ENCODE data around the gene SEC24A.
"Not testable (repeated sequence)": the region's sequence is repeated elsewhere in the genome, so short reads cannot be mapped to it uniquely, and the experiment has no call there.

Gene SEC24A

GRCh38 chr5:134634227-134634626, 14.4 kb upstream of the SEC24A start:
- Mint-ChIP-seq H3K27me3 (no peaks in the 10 kb centered on the region), H3K27ac (no peak overlapping the region), H3K4me3 (peak overlapping the region; percentile 29), H3K4me1 (no peaks in the 10 kb centered on the region), H3K9me3 (no peaks in the 10 kb centered on the region), H3K36me3 (no peaks in the 10 kb centered on the region)
- no peak for ATAC-seq (ENCODE audit: low read depth)
- no peak for DNase-seq (ENCODE audit: low spot score in 2 of 2)

GRCh38 chr5:134635366-134635765, 13.2 kb upstream of the SEC24A start:
- not testable (repeated sequence) for H3K27me3 Mint-ChIP-seq; H3K9me3 Mint-ChIP-seq; DNase-seq (ENCODE audit: low spot score in 2 of 2); H3K4me1 Mint-ChIP-seq; H3K4me3 Mint-ChIP-seq; ATAC-seq (ENCODE audit: low read depth); H3K27ac Mint-ChIP-seq; H3K36me3 Mint-ChIP-seq

DNA sequence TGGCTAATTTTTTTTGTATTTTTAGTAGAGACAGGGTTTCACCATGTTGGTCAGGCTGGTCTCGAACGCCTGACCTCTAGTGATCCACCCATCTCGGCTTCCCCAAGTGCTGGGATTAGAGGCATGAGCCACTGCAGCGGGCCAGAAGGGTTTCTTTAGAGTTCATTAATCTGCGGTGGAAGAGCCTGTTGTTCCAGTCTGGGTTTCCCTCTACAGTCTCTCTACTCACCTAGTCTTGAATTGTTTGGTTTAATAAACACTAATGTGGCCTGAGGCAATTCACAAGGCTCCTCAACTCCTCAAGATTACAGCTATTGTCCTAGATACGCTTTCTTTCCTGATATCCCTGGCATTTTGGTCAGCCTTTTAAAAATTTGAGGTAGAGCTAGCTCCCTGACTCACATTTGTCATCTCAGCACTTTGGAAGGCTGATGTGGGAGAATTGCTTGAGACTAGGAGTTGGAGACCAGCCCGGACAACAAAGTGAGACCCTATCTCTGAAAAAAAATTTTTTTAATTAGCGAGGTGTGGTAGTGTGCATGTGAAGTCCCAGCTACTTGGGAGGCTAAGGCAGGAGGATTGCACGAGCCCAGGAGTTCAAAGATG, 11.4 kb upstream of the SEC24A start:
- H3K4me1 Mint-ChIP-seq = no peaks in the 10 kb centered on the region
- H3K9me3 Mint-ChIP-seq = no peaks in the 10 kb centered on the region
- no peaks in the 10 kb centered on the region for H3K27me3 Mint-ChIP-seq
- no peak for DNase-seq (ENCODE audit: low spot score in 2 of 2)
- no peak overlapping the region for H3K4me3 Mint-ChIP-seq
- H3K27ac Mint-ChIP-seq = no peak overlapping the region
- ATAC-seq (ENCODE audit: low read depth) = no peak
- H3K36me3 Mint-ChIP-seq = no peaks in the 10 kb centered on the region

GRCh38 chr5:134638760-134639201, 9.8 kb upstream of the SEC24A start:
- no peak for ATAC-seq (ENCODE audit: low read depth)
- no peak overlapping the region for H3K27ac Mint-ChIP-seq
- H3K27me3 Mint-ChIP-seq = no peaks in the 10 kb centered on the region
- H3K9me3 Mint-ChIP-seq = no peaks in the 10 kb centered on the region
- H3K36me3 Mint-ChIP-seq = no peaks in the 10 kb centered on the region
- DNase-seq (ENCODE audit: low spot score in 2 of 2) = no peak
- peaks cover 5% of the 10 kb centered on the region for H3K4me1 Mint-ChIP-seq
- H3K4me3 Mint-ChIP-seq = no peak overlapping the region

GRCh38 chr5:134642931-134643530, 5.6 kb upstream of the SEC24A start:
- no peak for ATAC-seq (ENCODE audit: low read depth)
- H3K4me3 Mint-ChIP-seq = no peak overlapping the region
- H3K4me1 Mint-ChIP-seq = peaks cover 7% of the 10 kb centered on the region
- no peak for DNase-seq (ENCODE audit: low spot score in 2 of 2)
- no peaks in the 10 kb centered on the region for H3K9me3 Mint-ChIP-seq
- H3K27ac Mint-ChIP-seq = no peak overlapping the region
- no peaks in the 10 kb centered on the region for H3K36me3 Mint-ChIP-seq
- H3K27me3 Mint-ChIP-seq = no peaks in the 10 kb centered on the region

GRCh38 chr5:134647750-134648424, 698 bp upstream of the SEC24A start:
- peak; percentile 50 for ATAC-seq (ENCODE audit: low read depth)

GRCh38 chr5:134649163-134649835, 714 bp downstream of the SEC24A start:
- Mint-ChIP-seq H3K4me3 (peak overlapping the region; percentile 100), H3K9me3 (no peaks in the 10 kb centered on the region), H3K27me3 (no peaks in the 10 kb centered on the region), H3K27ac (peak overlapping the region; percentile 100), H3K4me1 (peaks cover 14% of the 10 kb centered on the region), H3K36me3 (no peaks in the 10 kb centered on the region)
- DNase-seq (ENCODE audit: low spot score in 2 of 2) (no peak), ATAC-seq (ENCODE audit: low read depth) (no peak)

More at GRCh38 chr5:134647750-134648424, 698 bp upstream of the SEC24A start:
- peak overlapping the region; percentile 100 for H3K27ac Mint-ChIP-seq
- H3K4me3 Mint-ChIP-seq = peak overlapping the region; percentile 100
- no peaks in the 10 kb centered on the region for H3K9me3 Mint-ChIP-seq
- no peaks in the 10 kb centered on the region for H3K27me3 Mint-ChIP-seq
- H3K4me1 Mint-ChIP-seq = peaks cover 15% of the 10 kb centered on the region
- no peaks in the 10 kb centered on the region for H3K36me3 Mint-ChIP-seq
- peak; percentile 15 to 33 for DNase-seq (ENCODE audit: low spot score in 2 of 2)

- H3K4me1 Mint-ChIP-seq = peaks cover 15% of the 10 kb centered on the region
- DNase-seq (ENCODE audit: low spot score in 2 of 2); ATAC-seq (ENCODE audit: low read depth); H3K4me3 Mint-ChIP-seq; H3K27ac Mint-ChIP-seq; H3K36me3 Mint-ChIP-seq; H3K9me3 Mint-ChIP-seq; H3K27me3 Mint-ChIP-seq: not testable (repeated sequence)
Observed at GRCh38 chr5:134650660-134651059, 2.1 kb downstream of the SEC24A start.

GRCh38 chr5:134651531-134651930, 2.9 kb downstream of the SEC24A start:
- Mint-ChIP-seq H3K4me1 (peaks cover 17% of the 10 kb centered on the region), H3K4me3 (no peak overlapping the region), H3K27me3 (no peaks in the 10 kb centered on the region), H3K27ac (no peak overlapping the region), H3K36me3 (peaks cover 5% of the 10 kb centered on the region), H3K9me3 (no peaks in the 10 kb centered on the region)
- no peak for DNase-seq (ENCODE audit: low spot score in 2 of 2)
- ATAC-seq (ENCODE audit: low read depth) = no peak

DNA sequence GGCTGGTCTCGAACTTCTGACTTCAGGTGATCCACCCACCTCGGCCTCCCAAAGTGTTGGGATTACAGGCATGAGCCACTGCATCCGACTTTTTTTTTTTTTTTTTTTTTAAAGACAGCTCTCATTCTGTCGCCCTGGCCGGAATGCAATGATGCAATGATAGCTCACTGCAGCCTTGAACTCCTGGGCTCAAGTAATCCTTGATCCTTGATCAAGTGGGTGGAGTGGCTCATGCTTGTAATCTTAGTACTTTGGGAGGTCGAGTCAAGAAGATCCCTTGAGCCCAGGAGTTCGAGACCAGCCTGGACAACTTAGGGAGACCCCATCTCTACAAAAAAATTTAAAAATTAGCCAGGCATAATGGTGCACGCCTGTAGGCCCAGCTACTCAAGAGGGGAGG, 8.1 kb downstream of the SEC24A start:
- DNase-seq (ENCODE audit: low spot score in 2 of 2) (no peak), ATAC-seq (ENCODE audit: low read depth) (no peak)
- Mint-ChIP-seq H3K4me3 (no peak overlapping the region), H3K4me1 (peaks cover 11% of the 10 kb centered on the region), H3K9me3 (no peaks in the 10 kb centered on the region), H3K36me3 (peaks cover 13% of the 10 kb centered on the region), H3K27me3 (no peaks in the 10 kb centered on the region), H3K27ac (no peak overlapping the region)

DNA sequence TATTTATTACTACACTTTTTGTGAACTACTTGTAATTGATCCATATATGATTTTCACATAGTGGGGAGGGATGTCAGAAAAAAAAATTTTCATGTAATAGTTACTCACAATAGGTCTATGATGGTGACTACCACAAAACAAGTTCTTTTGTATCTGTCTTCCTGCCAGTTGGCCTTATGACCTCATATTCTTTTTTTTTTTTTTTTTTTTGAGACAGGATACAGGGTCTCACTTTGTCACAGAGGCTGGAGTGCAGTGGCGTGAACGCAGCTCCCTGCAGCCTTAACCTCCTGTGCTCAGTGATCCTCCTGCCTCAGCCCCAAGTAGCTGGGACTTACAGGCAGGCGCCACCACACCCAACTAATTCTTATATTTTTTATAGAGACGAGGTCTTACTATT, 10.9 kb downstream of the SEC24A start:
- no peak for ATAC-seq (ENCODE audit: low read depth)
- Mint-ChIP-seq H3K27me3 (no peaks in the 10 kb centered on the region), H3K4me3 (no peak overlapping the region), H3K4me1 (peaks cover 13% of the 10 kb centered on the region), H3K36me3 (peaks cover 18% of the 10 kb centered on the region), H3K27ac (no peak overlapping the region), H3K9me3 (no peaks in the 10 kb centered on the region)
- no peak for DNase-seq (ENCODE audit: low spot score in 2 of 2)

DNA sequence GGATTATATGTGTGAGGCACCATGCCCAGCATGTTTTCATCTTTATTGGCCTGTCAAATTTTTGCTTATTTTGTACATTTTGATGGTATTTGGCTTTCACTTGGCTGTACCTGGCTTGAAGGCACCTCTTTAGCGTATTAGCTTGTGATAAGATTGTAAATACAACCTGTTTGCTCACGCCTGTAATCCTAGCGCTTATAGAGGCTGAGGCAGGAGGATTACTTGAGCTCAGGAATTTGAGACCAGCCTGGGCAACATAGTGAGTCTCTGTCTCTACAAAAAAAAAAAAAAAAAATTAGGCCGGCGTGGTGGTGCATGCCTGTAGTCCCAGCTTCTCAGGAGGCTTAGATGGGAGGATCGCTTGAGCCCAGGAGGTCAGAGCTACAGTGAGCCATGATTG, 11.3 kb downstream of the SEC24A start:
- Mint-ChIP-seq H3K36me3 (peaks cover 18% of the 10 kb centered on the region), H3K4me3 (no peak overlapping the region), H3K27me3 (no peaks in the 10 kb centered on the region), H3K4me1 (peaks cover 13% of the 10 kb centered on the region), H3K27ac (no peak overlapping the region), H3K9me3 (no peaks in the 10 kb centered on the region)
- DNase-seq (ENCODE audit: low spot score in 2 of 2) = no peak
- no peak for ATAC-seq (ENCODE audit: low read depth)

GRCh38 chr5:134662971-134663370, 14.4 kb downstream of the SEC24A start:
- H3K27me3 Mint-ChIP-seq = no peaks in the 10 kb centered on the region
- H3K36me3 Mint-ChIP-seq = peaks cover 13% of the 10 kb centered on the region
- no peak for ATAC-seq (ENCODE audit: low read depth)
- H3K9me3 Mint-ChIP-seq = no peaks in the 10 kb centered on the region
- no peak overlapping the region for H3K27ac Mint-ChIP-seq
- H3K4me1 Mint-ChIP-seq = peaks cover 12% of the 10 kb centered on the region
- DNase-seq (ENCODE audit: low spot score in 2 of 2) = no peak
- H3K4me3 Mint-ChIP-seq = no peak overlapping the region

GRCh38 chr5:134664448-134664847, 15.9 kb downstream of the SEC24A start:
- H3K9me3 Mint-ChIP-seq = no peaks in the 10 kb centered on the region
- peaks cover 9% of the 10 kb centered on the region for H3K4me1 Mint-ChIP-seq
- H3K27me3 Mint-ChIP-seq = no peaks in the 10 kb centered on the region
- H3K27ac Mint-ChIP-seq = no peak overlapping the region
- no peak overlapping the region for H3K4me3 Mint-ChIP-seq
- DNase-seq (ENCODE audit: low spot score in 2 of 2) = no peak
- H3K36me3 Mint-ChIP-seq = peaks cover 10% of the 10 kb centered on the region
- ATAC-seq (ENCODE audit: low read depth) = no peak

Data from memory B cell (primary cell).